ENCODE data around the gene GPR146.
A peak's percentile ranks its signal among the peaks of the same experiment; 100 is the strongest.

Gene GPR146

DNA sequence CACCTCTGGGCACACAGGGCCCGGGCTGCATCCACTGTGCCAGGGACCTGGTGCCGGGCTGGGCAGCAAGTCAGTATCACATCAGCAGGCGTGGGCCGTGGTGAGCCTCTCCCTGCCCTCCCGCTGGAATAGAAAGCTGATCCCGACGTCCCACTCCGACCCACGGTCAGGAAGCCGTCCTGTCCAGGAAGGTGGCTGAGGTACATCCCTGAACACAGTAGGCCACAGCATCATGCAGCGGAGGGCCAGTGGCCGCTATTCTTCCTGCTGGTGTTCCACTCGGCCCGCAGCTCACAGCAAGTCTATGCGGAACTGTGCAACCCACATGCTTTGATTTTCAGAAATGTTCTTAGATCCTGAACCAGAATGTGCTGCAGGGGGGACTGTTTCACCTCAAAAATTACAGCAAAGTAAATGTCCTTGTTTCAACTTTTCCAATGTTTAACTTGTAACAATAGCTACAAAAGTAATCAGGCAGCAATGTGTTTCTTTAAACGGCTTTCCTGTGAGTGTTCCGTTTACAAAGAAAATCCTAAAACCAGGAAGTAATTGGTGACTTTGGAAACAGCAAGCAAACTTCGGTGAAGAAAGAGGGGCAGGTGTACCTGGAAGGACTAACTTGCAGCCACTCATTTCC is 676 bp upstream of the GPR146 start:
- Histone ChIP-seq H3K9ac (ENCODE audit: insufficient read length) (peak overlapping the region; percentile 84), H3K9me3 (ENCODE audit: low read depth, low read length) (no peaks in the 10 kb centered on the region), H3K36me3 (ENCODE audit: insufficient read depth, low read length) (no peaks in the 10 kb centered on the region), H3K4me3 (peak overlapping the region; percentile 77), H3K27ac (peak overlapping the region; percentile 99)
- TF ChIP-seq POLR2AphosphoS5 (IDR thresholded peaks at IDR 0.05; ENCODE audit: borderline replicate concordance, low read depth, low read length), result no peak
- DNase-seq (ENCODE audit: low read depth, low spot score), result no peak

DNA sequence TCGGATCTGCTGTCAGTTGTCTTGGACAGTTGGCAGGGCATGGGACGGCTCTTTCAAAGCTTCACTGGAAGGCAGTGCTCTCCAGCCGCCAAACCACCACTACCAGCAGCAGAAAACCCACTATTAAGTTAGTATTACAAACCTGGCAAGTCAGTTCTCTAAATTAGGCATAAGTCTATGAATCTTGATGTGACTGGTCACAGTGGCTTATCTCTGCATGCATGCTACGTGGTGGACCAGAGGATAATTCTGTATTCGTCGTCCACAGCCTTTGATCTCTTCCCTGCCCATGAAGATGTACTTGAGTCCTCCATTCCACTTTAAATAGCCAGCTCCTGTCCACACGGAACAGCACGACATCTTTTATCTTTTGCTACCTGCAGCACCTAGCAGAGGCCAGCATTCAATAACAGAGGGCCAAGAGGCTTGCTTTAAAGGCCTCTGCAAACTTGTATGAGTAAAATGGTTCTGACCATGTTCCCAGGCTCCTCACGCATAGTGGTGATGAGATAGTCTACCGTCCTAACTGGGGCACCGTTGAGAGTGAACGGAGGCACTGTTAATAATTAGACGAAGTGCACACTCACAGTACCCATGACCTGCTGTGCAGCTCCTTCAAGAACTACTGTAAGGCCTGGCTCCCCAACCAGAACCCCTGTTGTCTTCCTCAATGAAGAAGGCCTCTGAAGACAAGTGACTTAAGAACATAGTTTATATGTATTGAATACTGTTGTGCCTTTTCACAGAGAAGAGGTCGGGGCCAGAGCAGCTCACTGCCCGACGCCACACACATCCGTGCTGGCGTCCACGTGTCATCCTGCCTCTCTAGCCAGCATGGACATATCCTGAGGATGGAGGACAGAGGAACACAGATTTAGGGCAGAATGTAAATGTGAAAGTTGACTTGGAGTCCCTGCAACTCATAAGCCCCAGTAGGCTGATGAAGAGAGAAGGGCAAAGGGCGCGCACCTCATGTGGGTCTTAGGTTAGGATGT is 1.0 kb downstream of the GPR146 start:
- H3K9ac ChIP-seq (ENCODE audit: insufficient read length), result peak overlapping the region; percentile 74
- H3K27ac ChIP-seq, result no peak overlapping the region

DNA sequence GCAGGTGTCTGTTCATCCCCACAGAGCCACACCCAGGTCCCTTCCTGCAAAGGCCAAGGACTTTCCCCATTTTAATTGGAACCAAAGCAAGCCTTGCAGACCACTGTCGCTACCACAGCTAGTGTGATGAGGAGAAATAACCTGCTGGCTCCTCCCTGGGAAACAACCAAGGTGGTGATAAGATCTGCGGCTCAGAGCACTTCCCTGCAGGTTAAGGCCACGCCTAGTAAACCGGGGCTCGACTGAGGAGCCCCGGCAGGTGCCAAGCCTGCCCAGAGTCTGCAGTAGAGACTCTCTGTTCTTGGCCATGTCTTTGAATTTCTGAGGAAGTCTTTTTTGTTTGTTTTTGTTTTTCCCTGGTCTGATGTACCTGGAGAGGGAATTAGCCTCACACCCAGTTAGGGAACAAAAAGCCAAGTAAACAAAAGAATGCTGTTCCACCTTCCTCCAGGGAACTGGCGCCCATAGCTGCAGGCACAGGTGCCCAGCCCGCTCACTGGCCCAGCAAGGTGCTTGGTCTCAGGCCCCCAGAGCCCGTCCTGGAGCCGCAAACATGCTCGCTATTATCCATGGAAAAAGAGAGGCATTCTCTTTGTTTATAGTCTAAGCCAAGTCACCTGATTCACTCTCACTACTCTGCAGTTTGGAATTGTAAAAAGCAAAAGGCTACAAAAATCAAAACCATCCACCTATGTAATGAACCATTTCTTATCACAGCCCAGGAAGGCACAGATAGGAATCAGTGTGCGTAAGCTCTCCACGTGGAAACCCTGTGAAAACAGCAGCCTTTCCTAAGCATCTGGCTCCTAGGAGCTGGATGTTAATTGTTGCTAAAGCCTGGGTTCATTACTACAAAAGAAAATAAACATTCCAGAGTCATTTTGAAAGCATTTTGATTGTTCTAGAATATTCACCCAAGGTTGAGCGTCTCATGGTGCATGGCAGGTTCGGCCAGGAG is 2.7 kb downstream of the GPR146 start:
- H3K27ac ChIP-seq, result no peak overlapping the region
- H3K4me3 ChIP-seq, result no peak overlapping the region
- no peak overlapping the region for H3K9ac ChIP-seq (ENCODE audit: insufficient read length)
- no peaks in the 10 kb centered on the region for H3K36me3 ChIP-seq (ENCODE audit: insufficient read depth, low read length)
- TF ChIP-seq EZH2 (IDR thresholded peaks at IDR 0.05), result no peak
- no peak for TF ChIP-seq POLR2AphosphoS5 (IDR thresholded peaks at IDR 0.05; ENCODE audit: borderline replicate concordance, low read depth, low read length)
- TF ChIP-seq FOXP2 (optimal IDR thresholded peaks at IDR 0.05; ENCODE audit: control extremely low read depth, extremely low read length, insufficient read depth), result no peak
- H3K9me3 ChIP-seq (ENCODE audit: low read depth, low read length), result no peaks in the 10 kb centered on the region
- DNase-seq (ENCODE audit: low read depth, low spot score), result no peak

More for the DNA sequence above, 1.0 kb downstream of the GPR146 start:
- DNase-seq (ENCODE audit: low read depth, low spot score), result no peak
- Histone ChIP-seq H3K9me3 (ENCODE audit: low read depth, low read length) (no peaks in the 10 kb centered on the region), H3K36me3 (ENCODE audit: insufficient read depth, low read length) (no peaks in the 10 kb centered on the region), H3K4me3 (peak overlapping the region; percentile 77)
- no peak for TF ChIP-seq EZH2 (IDR thresholded peaks at IDR 0.05)
- TF ChIP-seq FOXP2 (optimal IDR thresholded peaks at IDR 0.05; ENCODE audit: control extremely low read depth, extremely low read length, insufficient read depth), result no peak
- TF ChIP-seq POLR2AphosphoS5 (IDR thresholded peaks at IDR 0.05; ENCODE audit: borderline replicate concordance, low read depth, low read length), result no peak

DNA sequence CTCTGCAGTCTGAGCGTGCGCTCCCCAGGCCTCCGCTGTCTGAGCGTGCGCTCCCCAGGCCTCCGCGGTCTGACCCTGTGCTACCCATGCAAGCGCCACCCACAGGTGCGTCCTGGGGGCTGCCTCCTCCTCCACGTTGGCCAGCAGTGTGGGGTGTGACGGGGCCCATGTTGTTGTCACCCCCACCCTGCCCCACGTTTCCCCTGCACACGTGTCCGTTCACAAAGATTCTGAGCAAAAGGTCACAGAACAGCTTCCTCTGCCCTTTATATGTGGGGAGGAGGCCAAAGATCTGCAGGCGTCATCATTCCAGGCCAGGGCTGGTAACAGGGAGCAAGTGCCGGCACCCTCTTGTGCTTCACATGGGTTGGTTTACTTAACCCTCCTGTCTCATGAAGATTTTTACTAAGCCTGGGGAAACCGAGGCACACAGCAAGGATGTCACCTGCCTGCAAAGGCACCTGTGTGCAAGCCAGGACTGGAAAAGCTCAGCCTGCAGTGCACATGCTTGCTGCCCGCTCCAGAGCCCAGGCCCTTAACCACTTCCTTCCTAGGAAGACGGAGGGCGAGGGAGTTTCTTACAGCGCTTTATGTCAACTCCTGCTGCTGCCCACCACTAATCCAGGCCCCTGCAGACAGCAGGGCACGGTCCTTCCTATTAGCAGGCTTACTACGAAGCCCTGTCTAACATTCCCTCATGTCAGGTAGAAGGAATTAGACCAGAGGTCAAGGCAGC is 4.8 kb downstream of the GPR146 start:
- Histone ChIP-seq H3K9me3 (ENCODE audit: low read depth, low read length) (no peaks in the 10 kb centered on the region), H3K36me3 (ENCODE audit: insufficient read depth, low read length) (no peaks in the 10 kb centered on the region), H3K9ac (ENCODE audit: insufficient read length) (no peak overlapping the region), H3K4me3 (no peak overlapping the region), H3K27ac (no peak overlapping the region)
- no peak for DNase-seq (ENCODE audit: low read depth, low spot score)
- TF ChIP-seq EZH2 (IDR thresholded peaks at IDR 0.05), result no peak
- TF ChIP-seq POLR2AphosphoS5 (IDR thresholded peaks at IDR 0.05; ENCODE audit: borderline replicate concordance, low read depth, low read length), result no peak
- TF ChIP-seq FOXP2 (optimal IDR thresholded peaks at IDR 0.05; ENCODE audit: control extremely low read depth, extremely low read length, insufficient read depth), result no peak

DNA sequence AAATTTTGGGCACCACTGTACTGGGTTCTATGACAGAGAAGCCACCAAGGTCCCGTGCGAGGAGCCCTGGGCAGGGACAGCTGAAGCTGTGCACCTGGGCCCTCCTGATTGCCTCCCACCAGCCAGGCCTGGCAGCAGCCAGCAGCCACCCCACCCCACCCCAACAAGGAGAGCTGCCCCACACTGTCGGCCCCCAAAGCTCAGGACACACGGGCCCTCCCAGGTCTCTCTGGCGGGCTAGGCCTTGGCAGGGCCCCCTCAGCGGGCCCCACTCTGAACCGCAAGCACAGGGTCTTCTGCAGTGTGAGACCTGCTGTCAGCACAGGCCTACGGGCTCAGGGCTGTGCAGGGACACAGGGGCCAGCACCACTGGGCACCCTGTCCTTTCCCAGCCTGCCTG is 5.5 kb downstream of the GPR146 start:
- H3K9me3 ChIP-seq (ENCODE audit: low read depth, low read length), result no peaks in the 10 kb centered on the region
- H3K4me3 ChIP-seq, result no peak overlapping the region
- H3K36me3 ChIP-seq (ENCODE audit: insufficient read depth, low read length), result no peaks in the 10 kb centered on the region
- DNase-seq (ENCODE audit: low read depth, low spot score), result no peak
- no peak overlapping the region for H3K9ac ChIP-seq (ENCODE audit: insufficient read length)
- H3K27ac ChIP-seq, result no peak overlapping the region
- TF ChIP-seq POLR2AphosphoS5 (IDR thresholded peaks at IDR 0.05; ENCODE audit: borderline replicate concordance, low read depth, low read length), result no peak
- no peak for TF ChIP-seq FOXP2 (optimal IDR thresholded peaks at IDR 0.05; ENCODE audit: control extremely low read depth, extremely low read length, insufficient read depth)

DNA sequence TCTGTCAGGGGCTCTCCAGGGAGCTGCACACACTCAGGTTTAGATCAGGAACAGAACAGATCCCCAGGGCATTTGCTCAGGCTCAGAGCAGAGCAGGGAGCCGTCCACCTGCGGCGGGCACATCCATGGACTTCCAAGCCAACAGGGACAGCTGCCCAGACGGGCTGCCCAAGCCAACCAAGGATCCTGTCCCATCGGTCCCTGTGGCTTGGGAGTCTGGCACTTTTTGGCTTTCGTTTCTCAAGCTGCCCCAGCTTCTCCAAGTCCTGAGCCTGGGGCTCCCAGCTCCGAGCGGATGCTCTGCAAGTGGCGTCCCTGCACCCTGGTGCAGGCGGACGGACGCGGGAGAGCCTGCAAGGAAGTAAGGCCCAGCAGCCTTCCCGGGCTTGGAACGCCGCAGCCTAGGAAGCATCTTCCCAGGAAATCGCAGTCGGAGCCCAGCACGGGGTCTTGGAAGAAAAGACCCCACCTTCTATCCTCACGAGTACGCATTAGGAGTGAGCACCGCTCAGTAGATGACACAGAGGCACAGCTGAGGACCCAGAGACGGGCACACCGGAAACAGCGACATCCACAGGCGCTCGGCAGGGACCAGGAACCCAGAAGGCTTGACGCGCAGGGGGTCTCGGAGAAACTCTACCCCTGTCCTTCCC is 6.0 kb downstream of the GPR146 start:
- H3K4me3 ChIP-seq, result no peak overlapping the region
- DNase-seq (ENCODE audit: low read depth, low spot score), result no peak
- no peaks in the 10 kb centered on the region for H3K36me3 ChIP-seq (ENCODE audit: insufficient read depth, low read length)
- TF ChIP-seq FOXP2 (optimal IDR thresholded peaks at IDR 0.05; ENCODE audit: control extremely low read depth, extremely low read length, insufficient read depth) (no peak), EZH2 (IDR thresholded peaks at IDR 0.05) (no peak), POLR2AphosphoS5 (IDR thresholded peaks at IDR 0.05; ENCODE audit: borderline replicate concordance, low read depth, low read length) (no peak)
- no peaks in the 10 kb centered on the region for H3K9me3 ChIP-seq (ENCODE audit: low read depth, low read length)
- no peak overlapping the region for H3K27ac ChIP-seq
- H3K9ac ChIP-seq (ENCODE audit: insufficient read length), result no peak overlapping the region

DNA sequence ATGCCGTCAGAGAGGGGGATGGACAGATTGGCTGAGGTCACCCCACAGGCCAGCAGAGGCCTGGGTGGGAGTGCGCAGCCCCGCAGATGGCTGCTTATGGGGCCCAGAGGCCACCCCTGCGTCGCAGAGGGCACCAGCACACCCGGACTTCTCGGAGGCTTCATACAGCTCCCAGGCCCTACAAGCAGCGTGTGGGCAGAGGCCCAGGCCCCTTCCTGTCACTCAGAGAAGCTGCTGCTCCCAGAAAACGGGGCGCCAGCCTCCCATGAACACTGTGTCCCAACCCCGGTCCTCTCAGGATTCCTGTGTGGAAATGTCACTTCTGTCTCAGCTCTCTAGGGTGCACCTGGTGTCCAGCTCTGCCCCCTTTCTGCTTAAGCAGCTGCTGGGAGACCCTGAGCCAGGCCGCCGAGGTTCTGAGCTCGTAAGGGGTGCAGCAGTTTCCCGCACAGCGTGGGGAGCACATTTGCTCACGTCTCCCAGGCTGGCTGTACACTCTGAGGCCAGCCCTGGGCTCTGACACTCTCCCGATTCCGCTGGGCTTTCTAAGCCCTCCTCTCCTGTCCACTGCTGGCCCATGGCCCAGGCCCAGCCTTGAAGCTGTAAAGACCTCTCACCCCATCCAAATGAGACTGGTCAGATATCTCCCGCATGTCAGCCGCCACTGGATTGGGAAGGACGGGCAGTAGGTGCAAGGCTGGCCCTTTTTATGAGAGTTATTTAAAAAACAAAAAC is 6.8 kb downstream of the GPR146 start:
- H3K36me3 ChIP-seq (ENCODE audit: insufficient read depth, low read length), result no peaks in the 10 kb centered on the region
- DNase-seq (ENCODE audit: low read depth, low spot score), result no peak
- TF ChIP-seq EZH2 (IDR thresholded peaks at IDR 0.05) (no peak), POLR2AphosphoS5 (IDR thresholded peaks at IDR 0.05; ENCODE audit: borderline replicate concordance, low read depth, low read length) (no peak), FOXP2 (optimal IDR thresholded peaks at IDR 0.05; ENCODE audit: control extremely low read depth, extremely low read length, insufficient read depth) (no peak)
- no peaks in the 10 kb centered on the region for H3K9me3 ChIP-seq (ENCODE audit: low read depth, low read length)
- H3K4me3 ChIP-seq, result no peak overlapping the region
- H3K27ac ChIP-seq, result no peak overlapping the region
- H3K9ac ChIP-seq (ENCODE audit: insufficient read length), result no peak overlapping the region
